SK-N-SH (cell line): ENCODE measurements around the gene MAP3K3. TPM values are rescaled to one million over a fixed set of nuclear protein-coding genes. Genes with fewer than 3 reads are reported as not detected.

ENCODE experiments used
- CTCF ChIA-PET: fragments of 300-600, 350-600 bp; formaldehyde crosslinking; extraction: SDS; loops from one replicate; lab custom pipeline; 2021; lab: Yijun Ruan, JAX
- POLR2A ChIA-PET: fragments of 350-600 bp; sonication (Branson Sonifier 250); formaldehyde crosslinking; extraction: SDS; loops from one replicate; lab custom pipeline; 2020; ENCODE audit warnings: antibody characterized with exemption, inconsistent platforms; lab: Yijun Ruan, JAX
- DNase-seq: peaks from one replicate; pipeline ENCODE4 v3.0.0; 2012
- H2AFZ ChIP-seq: fragments of 200-600 bp; sonication (generic); 2 replicates; pipeline ENCODE4 v1.8.1; 2016; ENCODE audit warnings: antibody characterized with exemption, mild to moderate bottlenecking, low read depth
- H3F3A ChIP-seq: fragments of 200-600 bp; sonication (generic); replicated peaks from 2 replicates; pipeline ENCODE3; 2016; ENCODE audit warnings: antibody characterized with exemption, mild to moderate bottlenecking; ENCODE audit not compliant: insufficient read depth
- H3K27ac ChIP-seq, 2 experiments: fragments of 200-500 bp in 1 of 2; fragments of 200-600 bp in 1 of 2; sonication (Bioruptor generic) in 1 of 2; sonication (generic), shearing (Covaris generic) in 1 of 2; 2 replicates each; pipeline versions ENCODE4 v1.5.1 to v1.6.1; 2014 to 2016; ENCODE audit warnings: low read depth in 2 of 2, inconsistent platforms in 1 of 2, low read length in 1 of 2, mild to moderate bottlenecking in 1 of 2, mixed read lengths in 1 of 2
- H3K27me3 ChIP-seq: fragments of 200-600 bp; sonication (generic), shearing (Covaris generic); 2 replicates; pipeline ENCODE4 v1.6.1; 2016; ENCODE audit warnings: mixed run types; ENCODE audit not compliant: insufficient read depth
- H3K36me3 ChIP-seq, 2 experiments: fragments of 200-500 bp in 1 of 2; fragments of 200-600 bp in 1 of 2; sonication (Bioruptor generic) in 1 of 2; sonication (generic) in 1 of 2; replicated peaks in 1 of 2; 2 replicates each; pipeline versions ENCODE3 to v1.5.1; 2014 to 2016; ENCODE audit warnings: low read length in 1 of 2, mild to moderate bottlenecking in 1 of 2; ENCODE audit not compliant: insufficient read depth in 2 of 2, control insufficient read depth in 1 of 2
- H3K4me1 ChIP-seq, 2 experiments: fragments of 200-500 bp in 1 of 2; fragments of 200-600 bp in 1 of 2; sonication (Bioruptor generic) in 1 of 2; sonication (generic), shearing (Covaris generic) in 1 of 2; 2 replicates each; pipeline versions ENCODE4 v1.5.1 to v1.6.1; 2014 to 2016; ENCODE audit warnings: low read depth in 1 of 2, low read length in 1 of 2, mixed run types in 1 of 2; ENCODE audit not compliant: insufficient read depth in 2 of 2, control insufficient read depth in 1 of 2
- H3K4me2 ChIP-seq: fragments of 200-600 bp; sonication (generic), shearing (Covaris generic); 2 replicates; pipeline ENCODE4 v1.6.1; 2017; ENCODE audit warnings: mixed run types
- H3K4me3 ChIP-seq, 2 experiments: fragments of 200-500 bp in 1 of 2; fragments of 200-600 bp in 1 of 2; sonication (Bioruptor generic) in 1 of 2; sonication (generic), shearing (Covaris generic) in 1 of 2; 2 replicates each; pipeline versions ENCODE4 v1.5.1 to v1.8.1; 2014 to 2016; ENCODE audit warnings: low read depth in 2 of 2, inconsistent platforms in 1 of 2, low read length in 1 of 2, mild to moderate bottlenecking in 1 of 2, mixed read lengths in 1 of 2, moderate library complexity in 1 of 2
- H3K79me2 ChIP-seq: fragments of 200-600 bp; sonication (generic); 2 replicates; pipeline ENCODE4 v1.8.1; 2017; ENCODE audit warnings: mild to moderate bottlenecking; ENCODE audit not compliant: insufficient read depth
- H3K9ac ChIP-seq: fragments of 200-600 bp; sonication (generic); 2 replicates; pipeline ENCODE4 v1.6.1; 2017; ENCODE audit warnings: mixed run types
- H3K9me2 ChIP-seq: fragments of 200-600 bp; sonication (generic); 2 replicates; pipeline ENCODE4 v1.6.1; 2017; ENCODE audit warnings: mixed run types
- H3K9me3 ChIP-seq: fragments of 200-600 bp; sonication (generic); 2 replicates; pipeline ENCODE4 v1.6.1; 2017; ENCODE audit warnings: mixed run types, mild to moderate bottlenecking, moderate library complexity
- H4K20me1 ChIP-seq: fragments of 200-600 bp; sonication (generic); 2 replicates; pipeline ENCODE4 v1.6.1; 2017; ENCODE audit warnings: mild to moderate bottlenecking, mixed run types; ENCODE audit not compliant: insufficient read depth
- ELF1 ChIP-seq: IDR thresholded peaks from 2 replicates; pipeline ENCODE4 v1.4.0; 2012
- EZH2phosphoT487 ChIP-seq: fragments of 200-600 bp; sonication (generic); IDR thresholded peaks from 2 replicates; pipeline ENCODE4 v1.6.1; 2017; ENCODE audit warnings: low read depth, mixed run types, mild to moderate bottlenecking, antibody characterized with exemption, moderate library complexity, borderline replicate concordance
- FOSL2 ChIP-seq: IDR thresholded peaks from 2 replicates; pipeline ENCODE4 v1.4.0; 2012; ENCODE audit warnings: low read depth, mild to moderate bottlenecking, moderate library complexity, borderline replicate concordance
- GATA2 ChIP-seq: sonication (generic); formaldehyde crosslinking; IDR thresholded peaks from 2 replicates; pipeline ENCODE4 v1.5.0; 2020; ENCODE audit warnings: mild to moderate bottlenecking, missing genetic modification reagents
- JUND ChIP-seq: IDR thresholded peaks from 2 replicates; pipeline ENCODE4 v1.4.0; 2012
- RAD21 ChIP-seq: IDR thresholded peaks from 2 replicates; pipeline ENCODE4 v1.6.1; 2012; ENCODE audit warnings: mild to moderate bottlenecking, low read length
- RFX5 ChIP-seq: IDR thresholded peaks from 2 replicates; pipeline ENCODE4 v1.6.1; 2012; ENCODE audit warnings: mild to moderate bottlenecking, improper control_type of control experiment, low read length
- TCF12 ChIP-seq: IDR thresholded peaks from 2 replicates; pipeline ENCODE4 v1.4.0; 2012
- YY1 ChIP-seq: IDR thresholded peaks from 2 replicates; pipeline ENCODE4 v1.4.0; 2012; ENCODE audit warnings: low read depth, mild to moderate bottlenecking
- WGBS: methylation state at CpG from one replicate; pipeline ENCODE4 v1.1.6; 2017; ENCODE audit warnings: low lambda C conversion rate; 5-methylcytosine and 5-hydroxymethylcytosine counted together
- polyA plus RNA-seq, 3 experiments: library from polyadenylated mRNA; depleted of rRNA; stranded (reverse); fragments of >200 nt; gene quantifications; 2 replicates each; pipeline ENCODE4 v1.2.3, GENCODE V29; 2012
- TF ChIP-seq, protein P1 (sequence below): IDR thresholded peaks from 2 replicates; pipeline ENCODE4 v1.6.1; 2012; ENCODE audit warnings: mild to moderate bottlenecking, low read depth, low read length, moderate library complexity
- TF ChIP-seq, protein P2 (sequence below): IDR thresholded peaks from 2 replicates; pipeline ENCODE4 v1.4.0; 2012; ENCODE audit warnings: low read depth, borderline replicate concordance
- TF ChIP-seq, protein P3 (sequence below): IDR thresholded peaks from 2 replicates; pipeline ENCODE4 v1.4.0; 2012; ENCODE audit warnings: low read depth

MAP3K3 gene
- polyA plus RNA-seq, 1 of the 3 experiments (the other 2 are of a cell fraction): 25.3 TPM

DNA sequence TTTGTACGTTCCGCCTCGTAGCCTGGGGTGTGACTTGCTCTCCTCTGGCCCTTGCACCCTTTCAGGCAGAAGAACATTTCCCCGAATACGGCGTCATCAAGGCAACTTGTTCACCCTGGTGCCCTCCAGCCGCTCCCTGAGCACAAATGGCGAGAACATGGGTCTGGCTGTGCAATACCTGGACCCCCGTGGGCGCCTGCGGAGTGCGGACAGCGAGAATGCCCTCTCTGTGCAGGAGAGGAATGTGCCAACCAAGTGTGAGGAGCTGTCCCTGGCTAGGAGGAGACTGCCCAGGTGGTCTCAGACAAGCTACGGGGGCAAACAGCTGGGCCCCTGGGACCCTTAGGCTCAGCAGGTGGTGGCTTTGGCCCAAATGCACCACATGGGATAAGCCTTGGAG is 67.3 kb downstream of the MAP3K3 start (continued):
- TF ChIP-seq, protein P1, sequence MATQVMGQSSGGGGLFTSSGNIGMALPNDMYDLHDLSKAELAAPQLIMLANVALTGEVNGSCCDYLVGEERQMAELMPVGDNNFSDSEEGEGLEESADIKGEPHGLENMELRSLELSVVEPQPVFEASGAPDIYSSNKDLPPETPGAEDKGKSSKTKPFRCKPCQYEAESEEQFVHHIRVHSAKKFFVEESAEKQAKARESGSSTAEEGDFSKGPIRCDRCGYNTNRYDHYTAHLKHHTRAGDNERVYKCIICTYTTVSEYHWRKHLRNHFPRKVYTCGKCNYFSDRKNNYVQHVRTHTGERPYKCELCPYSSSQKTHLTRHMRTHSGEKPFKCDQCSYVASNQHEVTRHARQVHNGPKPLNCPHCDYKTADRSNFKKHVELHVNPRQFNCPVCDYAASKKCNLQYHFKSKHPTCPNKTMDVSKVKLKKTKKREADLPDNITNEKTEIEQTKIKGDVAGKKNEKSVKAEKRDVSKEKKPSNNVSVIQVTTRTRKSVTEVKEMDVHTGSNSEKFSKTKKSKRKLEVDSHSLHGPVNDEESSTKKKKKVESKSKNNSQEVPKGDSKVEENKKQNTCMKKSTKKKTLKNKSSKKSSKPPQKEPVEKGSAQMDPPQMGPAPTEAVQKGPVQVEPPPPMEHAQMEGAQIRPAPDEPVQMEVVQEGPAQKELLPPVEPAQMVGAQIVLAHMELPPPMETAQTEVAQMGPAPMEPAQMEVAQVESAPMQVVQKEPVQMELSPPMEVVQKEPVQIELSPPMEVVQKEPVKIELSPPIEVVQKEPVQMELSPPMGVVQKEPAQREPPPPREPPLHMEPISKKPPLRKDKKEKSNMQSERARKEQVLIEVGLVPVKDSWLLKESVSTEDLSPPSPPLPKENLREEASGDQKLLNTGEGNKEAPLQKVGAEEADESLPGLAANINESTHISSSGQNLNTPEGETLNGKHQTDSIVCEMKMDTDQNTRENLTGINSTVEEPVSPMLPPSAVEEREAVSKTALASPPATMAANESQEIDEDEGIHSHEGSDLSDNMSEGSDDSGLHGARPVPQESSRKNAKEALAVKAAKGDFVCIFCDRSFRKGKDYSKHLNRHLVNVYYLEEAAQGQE: no peak
- TF ChIP-seq GATA2 (CRISPR knock-in tag): no peak

DNA sequence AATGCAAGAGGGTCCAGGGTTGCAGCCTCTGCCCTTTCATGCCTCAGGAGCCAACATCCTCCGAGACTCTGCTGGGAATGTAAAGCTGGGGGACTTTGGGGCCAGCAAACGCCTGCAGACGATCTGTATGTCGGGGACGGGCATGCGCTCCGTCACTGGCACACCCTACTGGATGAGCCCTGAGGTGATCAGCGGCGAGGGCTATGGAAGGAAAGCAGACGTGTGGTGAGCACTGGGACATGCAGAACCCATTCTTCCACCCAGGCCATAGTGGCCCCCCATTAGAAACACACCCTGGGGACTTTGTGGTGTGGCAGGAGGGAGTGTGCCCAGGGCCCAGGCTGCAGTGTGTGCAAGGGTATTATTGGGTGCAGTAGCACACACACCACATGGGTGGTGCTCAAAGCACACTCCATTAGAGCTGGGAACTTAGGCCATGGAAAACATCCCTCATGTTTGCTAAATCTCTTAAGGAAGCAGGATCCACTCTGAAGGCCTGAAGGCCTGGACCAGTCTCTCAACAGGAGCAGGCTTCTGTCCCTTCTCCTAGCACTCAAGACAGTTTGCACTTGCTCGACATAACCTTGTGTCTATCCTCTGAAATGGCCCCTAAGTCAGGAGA is 70.1 kb downstream of the MAP3K3 start:
- Histone ChIP-seq H3K9me3 (no peaks in the 10 kb centered on the region), H3K36me3 (peaks cover 39 to 69% of the 10 kb centered on the region in 2 experiments), H3K27me3 (no peaks in the 10 kb centered on the region), H3K4me1 (peaks cover 0 to 36% of the 10 kb centered on the region in 2 experiments; a peak in 1 of 4 replicates), H3K4me2 (no peak overlapping the region), H3K79me2 (no peaks in the 10 kb centered on the region), H3F3A (peaks cover 34% of the 10 kb centered on the region), H3K9me2 (no peaks in the 10 kb centered on the region), H3K9ac (no peak overlapping the region), H3K27ac (no peak overlapping the region; a peak in 1 of 4 replicates), H4K20me1 (peaks cover 3% of the 10 kb centered on the region), H2AFZ (no peak overlapping the region), H3K4me3 (no peak overlapping the region)
- CTCF ChIA-PET: interaction anchor here (0.6 to 14.8 kb wide), 4 partner anchors 12 to 267 kb away, joined by 3 to 233 read pairs (median 40); no protein-coding TSS in a partner anchor
- POLR2A ChIA-PET: interaction anchor here (1.0 to 2.7 kb wide), 2 partner anchors 13 to 19 kb away, joined by 4 to 12 read pairs; no protein-coding TSS in a partner anchor
- DNase-seq: no peak
- 95% methylated on average over 11 of the region's 11 CpGs for WGBS
- no peak for TF ChIP-seq EZH2phosphoT487

DNA sequence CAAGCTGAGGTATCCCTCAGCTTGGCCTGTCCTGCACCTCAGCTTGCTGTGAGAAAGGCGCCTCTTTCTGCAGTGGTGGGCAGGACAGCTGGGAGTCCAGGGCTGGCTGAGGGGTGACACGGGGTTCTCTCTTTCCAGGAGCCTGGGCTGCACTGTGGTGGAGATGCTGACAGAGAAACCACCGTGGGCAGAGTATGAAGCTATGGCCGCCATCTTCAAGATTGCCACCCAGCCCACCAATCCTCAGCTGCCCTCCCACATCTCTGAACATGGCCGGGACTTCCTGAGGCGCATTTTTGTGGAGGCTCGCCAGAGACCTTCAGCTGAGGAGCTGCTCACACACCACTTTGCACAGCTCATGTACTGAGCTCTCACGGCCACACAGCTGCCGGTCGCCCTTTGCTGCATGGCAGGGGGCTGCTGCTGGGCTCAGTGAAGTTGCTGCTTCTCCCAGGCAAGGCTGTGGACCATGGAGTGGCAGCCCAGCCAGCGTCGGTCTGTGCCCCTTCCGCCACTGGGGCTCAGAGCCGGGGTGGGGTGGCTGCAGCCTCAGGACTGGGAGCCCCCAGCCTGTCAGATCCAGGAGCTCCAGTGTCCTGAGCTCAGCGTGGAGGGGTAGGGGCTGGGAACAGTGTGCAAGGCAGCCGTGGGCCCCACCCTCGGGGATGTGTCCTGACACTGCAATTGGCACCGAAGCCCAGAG is 71.3 kb downstream of the MAP3K3 start:
- peaks cover 11% of the 10 kb centered on the region for H4K20me1 ChIP-seq
- peaks cover 45% of the 10 kb centered on the region for H3F3A ChIP-seq
- H3K27me3 ChIP-seq: no peaks in the 10 kb centered on the region
- peak overlapping the region in 1 of 2 experiments; percentile 80; a peak in 2 of 4 replicates for H3K27ac ChIP-seq
- H3K79me2 ChIP-seq: peaks cover 10% of the 10 kb centered on the region; the same call in 1 of the 2 replicates
- H2AFZ ChIP-seq: no peak overlapping the region
- H3K9me2 ChIP-seq: no peaks in the 10 kb centered on the region
- ChIA-PET POLR2A (interaction anchor here (0.7 to 5.1 kb wide), 8 partner anchors 10 to 145 kb away, joined by 3 to 36 read pairs (median 6); partner anchors contain the start of gene MAP3K3), CTCF (interaction anchor here (1.0 to 14.8 kb wide), 9 partner anchors 13 to 268 kb away, joined by 3 to 233 read pairs (median 6); no protein-coding TSS in a partner anchor)
- H3K9ac ChIP-seq: no peak overlapping the region
- H3K36me3 ChIP-seq: peaks cover 35 to 71% of the 10 kb centered on the region in 2 experiments
- H3K4me2 ChIP-seq: no peak overlapping the region
- no peak overlapping the region for H3K4me3 ChIP-seq
- WGBS: 98% methylated on average over 8 of the region's 18 CpGs
- no peak for DNase-seq
- H3K4me1 ChIP-seq: peaks cover 0 to 49% of the 10 kb centered on the region in 2 experiments; a peak in 1 of 4 replicates
- no peaks in the 10 kb centered on the region for H3K9me3 ChIP-seq
- TF ChIP-seq TCF12 (no peak), ELF1 (no peak), RAD21 (no peak), FOSL2 (no peak), YY1 (no peak), RFX5 (no peak), JUND (no peak)
- TF ChIP-seq, protein P2, sequence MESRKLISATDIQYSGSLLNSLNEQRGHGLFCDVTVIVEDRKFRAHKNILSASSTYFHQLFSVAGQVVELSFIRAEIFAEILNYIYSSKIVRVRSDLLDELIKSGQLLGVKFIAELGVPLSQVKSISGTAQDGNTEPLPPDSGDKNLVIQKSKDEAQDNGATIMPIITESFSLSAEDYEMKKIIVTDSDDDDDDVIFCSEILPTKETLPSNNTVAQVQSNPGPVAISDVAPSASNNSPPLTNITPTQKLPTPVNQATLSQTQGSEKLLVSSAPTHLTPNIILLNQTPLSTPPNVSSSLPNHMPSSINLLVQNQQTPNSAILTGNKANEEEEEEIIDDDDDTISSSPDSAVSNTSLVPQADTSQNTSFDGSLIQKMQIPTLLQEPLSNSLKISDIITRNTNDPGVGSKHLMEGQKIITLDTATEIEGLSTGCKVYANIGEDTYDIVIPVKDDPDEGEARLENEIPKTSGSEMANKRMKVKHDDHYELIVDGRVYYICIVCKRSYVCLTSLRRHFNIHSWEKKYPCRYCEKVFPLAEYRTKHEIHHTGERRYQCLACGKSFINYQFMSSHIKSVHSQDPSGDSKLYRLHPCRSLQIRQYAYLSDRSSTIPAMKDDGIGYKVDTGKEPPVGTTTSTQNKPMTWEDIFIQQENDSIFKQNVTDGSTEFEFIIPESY: no peak
- TF ChIP-seq, protein P1: no peak
- TF ChIP-seq, protein P3, sequence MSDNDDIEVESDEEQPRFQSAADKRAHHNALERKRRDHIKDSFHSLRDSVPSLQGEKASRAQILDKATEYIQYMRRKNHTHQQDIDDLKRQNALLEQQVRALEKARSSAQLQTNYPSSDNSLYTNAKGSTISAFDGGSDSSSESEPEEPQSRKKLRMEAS: no peak
